ENCODE data around the gene FOXP3.
A peak's percentile ranks its signal among the peaks of the same experiment; 100 is the strongest.

Gene FOXP3

GRCh38 chrX:49276207-49276606 lies 11.7 kb upstream of the FOXP3 start:
- DNase-seq (ENCODE audit: low read depth), result no peak
- H3K4me3 ChIP-seq (ENCODE audit: control insufficient read depth, low read depth, low read length), result no peak overlapping the region
- no peak for TF ChIP-seq CTCF (IDR thresholded peaks at IDR 0.05; ENCODE audit: control insufficient read depth, insufficient read depth, low read depth, low read length, missing control alignments)

DNA sequence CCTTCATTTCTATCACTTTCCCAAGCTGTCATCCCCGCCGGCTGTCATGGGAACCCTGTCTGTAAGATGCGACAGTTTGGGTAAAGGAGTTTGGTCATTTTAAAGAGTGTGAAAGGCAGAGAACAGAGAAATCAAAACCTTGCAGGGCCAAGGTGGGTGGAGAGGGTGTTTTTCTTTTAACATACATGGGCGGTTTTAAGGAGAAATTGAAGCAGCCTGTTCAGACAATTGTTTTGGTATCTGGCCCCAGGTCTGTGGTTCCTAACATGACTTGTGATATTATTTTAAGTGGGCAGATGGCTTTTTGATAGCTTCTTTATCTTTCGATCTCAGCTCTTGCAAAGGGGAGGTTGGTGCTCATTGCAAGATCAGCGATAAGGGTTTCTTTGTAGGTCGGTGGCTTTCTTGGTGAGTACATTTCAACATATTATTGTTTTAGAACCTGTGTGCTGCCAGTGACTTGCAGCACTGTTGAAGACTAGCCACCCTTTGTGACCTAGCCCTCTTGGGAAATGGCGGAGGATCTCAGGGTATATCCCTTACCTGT lies 8.7 kb upstream of the FOXP3 start:
- no peak overlapping the region for H3K4me3 ChIP-seq (ENCODE audit: control insufficient read depth, low read depth, low read length)
- no peak for TF ChIP-seq CTCF (IDR thresholded peaks at IDR 0.05; ENCODE audit: control insufficient read depth, insufficient read depth, low read depth, low read length, missing control alignments)
- no peak for DNase-seq (ENCODE audit: low read depth)

DNA sequence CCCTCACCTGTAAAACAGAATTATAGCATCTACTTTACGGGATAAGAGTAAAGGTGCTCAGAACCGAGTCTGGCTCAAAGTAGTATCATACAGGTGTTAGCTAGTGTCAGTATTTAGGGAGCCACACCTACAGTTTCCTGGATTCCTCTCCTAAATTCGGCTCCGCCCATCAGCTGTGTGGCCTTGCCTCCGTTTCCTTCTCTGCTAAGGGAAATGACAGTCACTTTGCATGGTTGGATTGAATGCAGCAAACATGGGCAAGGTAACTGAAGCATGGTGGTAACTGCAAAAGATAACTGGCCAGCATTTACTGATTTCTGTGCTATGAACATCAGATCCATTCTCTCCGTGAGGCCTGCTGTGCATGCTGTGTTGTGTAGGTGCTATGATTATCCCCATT lies 7.9 kb upstream of the FOXP3 start:
- DNase-seq (ENCODE audit: low read depth), result no peak
- no peak overlapping the region for H3K4me3 ChIP-seq (ENCODE audit: control insufficient read depth, low read depth, low read length)
- no peak for TF ChIP-seq CTCF (IDR thresholded peaks at IDR 0.05; ENCODE audit: control insufficient read depth, insufficient read depth, low read depth, low read length, missing control alignments)

GRCh38 chrX:49271341-49271740 lies 6.8 kb upstream of the FOXP3 start:
- TF ChIP-seq CTCF (IDR thresholded peaks at IDR 0.05; ENCODE audit: control insufficient read depth, insufficient read depth, low read depth, low read length, missing control alignments), result no peak
- no peak for DNase-seq (ENCODE audit: low read depth)
- no peak overlapping the region for H3K4me3 ChIP-seq (ENCODE audit: control insufficient read depth, low read depth, low read length)

GRCh38 chrX:49270249-49270921 lies 5.9 kb upstream of the FOXP3 start:
- H3K4me3 ChIP-seq (ENCODE audit: control insufficient read depth, low read depth, low read length), result peak overlapping the region; percentile 56
- no peak for DNase-seq (ENCODE audit: low read depth)
- TF ChIP-seq CTCF (IDR thresholded peaks at IDR 0.05; ENCODE audit: control insufficient read depth, insufficient read depth, low read depth, low read length, missing control alignments), result no peak

GRCh38 chrX:49269767-49270248 lies 5.3 kb upstream of the FOXP3 start, which contains the start of gene PPP1R3F:
Gene PPP1R3F, plus strand, starts transcription at chrX:49269793. Its CDS starts 77 bp downstream, at chrX:49269870.
- H3K4me3 ChIP-seq (ENCODE audit: control insufficient read depth, low read depth, low read length), result peak within 1 kb of the TSS; percentile 58
- no peak for TF ChIP-seq CTCF (IDR thresholded peaks at IDR 0.05; ENCODE audit: control insufficient read depth, insufficient read depth, low read depth, low read length, missing control alignments)
- no peak for DNase-seq (ENCODE audit: low read depth)

Data from AG09309 (cell line).